HG02840 (cell line): ENCODE measurements around the gene SMAD1.
"Not testable (repeated sequence)": the region's sequence is repeated elsewhere in the genome, so short reads cannot be mapped to it uniquely, and the experiment has no call there.

ENCODE experiments used
- ATAC-seq: cut with Tn5 transposase; IDR thresholded peaks from one replicate; pipeline ENCODE4 v1.9.1; 2021; ENCODE audit warnings: mild to moderate bottlenecking, moderate library complexity, moderate number of reproducible peaks; ENCODE audit not compliant: unreplicated experiment, low FRiP score

SMAD1 gene

DNA sequence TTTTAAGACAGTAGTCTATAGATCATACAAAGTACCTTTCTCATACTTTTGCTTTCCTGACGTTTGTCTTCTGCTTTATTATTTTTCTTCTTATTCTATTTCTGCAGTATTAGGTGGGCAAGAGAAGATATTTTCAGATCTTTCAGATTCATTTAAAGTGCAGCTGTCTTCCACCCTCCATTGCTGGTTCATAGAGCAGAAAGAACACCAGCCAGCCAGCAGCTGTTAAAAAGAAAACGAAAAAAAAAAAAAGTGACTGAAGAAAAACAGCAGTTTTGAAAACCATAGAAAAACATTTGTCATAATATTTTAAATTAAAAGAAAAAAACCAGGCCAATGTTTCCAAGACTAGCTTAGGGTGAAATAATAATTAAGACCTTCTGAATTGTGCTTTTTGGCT, 42.9 kb downstream of the SMAD1 start:
- no peak for ATAC-seq

- no peak for ATAC-seq
These were observed 43.7 kb downstream of the SMAD1 start for GRCh38 chr4:145525291-145525740.

- no peak for ATAC-seq
These were observed 46.1 kb downstream of the SMAD1 start for GRCh38 chr4:145527773-145528172.

- no peak for ATAC-seq
These were observed 46.9 kb downstream of the SMAD1 start for GRCh38 chr4:145528601-145529000.

DNA sequence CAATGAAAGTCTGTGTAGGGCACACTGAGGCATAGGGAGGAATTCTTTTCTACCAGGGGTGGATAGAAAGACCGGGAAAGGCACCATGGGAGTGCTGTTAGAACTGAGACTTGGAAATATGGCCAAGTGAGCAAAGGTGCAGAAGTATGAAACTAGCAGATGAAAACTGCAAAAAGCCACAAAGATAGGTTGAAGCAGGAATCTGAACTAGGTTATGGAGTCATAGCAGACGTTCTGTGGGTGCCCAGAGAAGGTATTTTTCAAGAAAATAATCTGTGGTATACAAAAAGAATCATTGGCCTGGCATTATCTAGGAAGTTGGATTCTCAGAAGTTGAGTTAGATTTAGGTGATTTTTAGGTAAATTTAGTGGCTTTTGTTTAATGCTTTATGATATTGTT, 48.5 kb downstream of the SMAD1 start:
- no peak for ATAC-seq

DNA sequence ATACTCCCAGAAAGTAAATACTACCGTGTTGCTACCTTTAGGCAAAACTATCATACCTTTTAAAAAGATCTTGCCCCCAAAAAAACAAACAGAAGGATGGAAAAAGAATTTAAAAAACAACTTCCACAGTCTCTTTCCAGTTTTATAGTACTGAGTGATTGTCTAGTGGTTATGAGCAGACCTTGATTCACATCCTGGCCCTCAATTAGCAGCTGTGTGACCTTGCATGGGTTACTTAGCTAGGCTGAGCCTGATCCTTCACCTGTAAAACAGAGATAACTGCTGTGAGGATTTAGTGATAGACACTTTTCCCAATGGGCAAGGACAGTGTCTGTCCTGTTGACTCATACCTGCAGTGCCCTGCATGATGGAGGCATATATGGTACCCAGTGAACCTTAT, 49.0 kb downstream of the SMAD1 start:
- no peak for ATAC-seq

GRCh38 chr4:145531223-145531622, 49.6 kb downstream of the SMAD1 start:
- no peak for ATAC-seq

GRCh38 chr4:145531859-145532258, 50.2 kb downstream of the SMAD1 start:
- no peak for ATAC-seq

- ATAC-seq: no peak
These were observed 51.3 kb downstream of the SMAD1 start for GRCh38 chr4:145533001-145533400.

- ATAC-seq: not testable (repeated sequence)
These were observed 51.8 kb downstream of the SMAD1 start for GRCh38 chr4:145533415-145533814.

DNA sequence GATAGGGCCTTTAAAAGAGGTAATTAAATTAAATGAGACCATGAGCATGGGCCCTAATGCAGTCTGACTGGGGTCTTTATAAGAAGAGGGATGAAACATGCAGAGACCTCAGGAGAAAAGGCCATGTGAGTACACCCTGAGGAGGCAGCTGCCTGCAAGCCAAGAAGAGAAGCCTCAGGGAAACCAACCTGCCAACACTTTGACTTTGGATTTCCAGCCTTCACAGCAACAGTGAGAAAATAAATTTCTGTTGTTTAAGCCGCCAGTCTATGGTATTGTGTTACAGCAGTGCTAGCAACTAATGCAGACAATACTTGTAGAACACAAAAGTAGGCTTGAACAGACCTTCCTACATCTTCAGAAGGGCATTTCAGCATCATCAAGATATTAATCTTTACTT, 52.3 kb downstream of the SMAD1 start:
- ATAC-seq: no peak

DNA sequence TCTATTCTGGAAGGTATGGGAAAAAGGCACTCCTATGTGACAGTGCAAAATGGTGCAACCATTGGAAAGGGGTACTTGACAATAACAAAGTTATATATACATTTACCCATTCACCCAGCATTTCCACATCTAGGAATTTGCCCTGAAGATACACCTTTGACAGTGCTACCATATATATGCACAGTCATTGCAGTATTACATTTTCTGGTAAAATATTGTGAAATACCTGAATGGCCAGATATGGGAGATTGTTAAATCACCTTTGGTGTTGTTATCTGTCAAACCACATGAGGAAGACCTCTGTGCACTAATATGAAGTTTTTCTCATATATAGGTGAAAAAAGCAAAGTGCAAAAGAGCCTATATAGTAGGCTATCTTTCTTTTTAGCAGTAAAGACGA, 53.5 kb downstream of the SMAD1 start:
- ATAC-seq: no peak

DNA sequence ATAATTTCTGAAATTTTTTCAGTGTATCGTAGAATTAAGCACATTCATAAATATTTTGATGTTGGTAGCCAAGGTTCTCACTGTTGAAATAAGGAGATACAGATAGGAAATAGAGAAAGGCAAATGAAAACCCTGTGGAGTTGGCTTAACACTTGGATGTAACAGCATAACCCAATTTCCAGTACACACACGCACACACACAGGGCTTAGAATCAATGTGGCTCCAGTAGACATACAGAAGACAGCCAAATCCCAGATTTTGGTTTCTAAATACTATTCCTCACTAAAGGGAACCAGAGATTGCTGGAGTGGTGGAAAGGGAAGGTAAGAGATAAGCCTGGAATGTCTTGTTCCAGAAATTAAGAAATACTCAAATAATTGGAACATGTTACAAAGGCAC, 54.4 kb downstream of the SMAD1 start:
- ATAC-seq: no peak

- no peak for ATAC-seq
These were observed 56.9 kb downstream of the SMAD1 start for GRCh38 chr4:145538596-145538995.

DNA sequence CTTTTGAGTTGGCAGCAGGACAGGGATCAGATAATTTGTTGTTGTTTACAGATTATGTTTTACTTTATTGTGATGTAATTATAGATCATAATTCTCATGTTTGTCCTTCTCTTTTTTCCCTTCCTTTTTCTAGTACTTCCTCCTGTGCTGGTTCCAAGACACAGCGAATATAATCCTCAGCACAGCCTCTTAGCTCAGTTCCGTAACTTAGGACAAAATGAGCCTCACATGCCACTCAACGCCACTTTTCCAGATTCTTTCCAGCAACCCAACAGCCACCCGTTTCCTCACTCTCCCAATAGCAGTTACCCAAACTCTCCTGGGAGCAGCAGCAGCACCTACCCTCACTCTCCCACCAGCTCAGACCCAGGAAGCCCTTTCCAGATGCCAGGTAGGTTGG, 58.0 kb downstream of the SMAD1 start:
- no peak for ATAC-seq

- ATAC-seq: no peak
These were observed 58.6 kb downstream of the SMAD1 start for GRCh38 chr4:145540235-145540634.

GRCh38 chr4:145541346-145541745, 59.7 kb downstream of the SMAD1 start:
- no peak for ATAC-seq

- no peak for ATAC-seq
These were observed 63.4 kb downstream of the SMAD1 start for GRCh38 chr4:145545031-145545430.

DNA sequence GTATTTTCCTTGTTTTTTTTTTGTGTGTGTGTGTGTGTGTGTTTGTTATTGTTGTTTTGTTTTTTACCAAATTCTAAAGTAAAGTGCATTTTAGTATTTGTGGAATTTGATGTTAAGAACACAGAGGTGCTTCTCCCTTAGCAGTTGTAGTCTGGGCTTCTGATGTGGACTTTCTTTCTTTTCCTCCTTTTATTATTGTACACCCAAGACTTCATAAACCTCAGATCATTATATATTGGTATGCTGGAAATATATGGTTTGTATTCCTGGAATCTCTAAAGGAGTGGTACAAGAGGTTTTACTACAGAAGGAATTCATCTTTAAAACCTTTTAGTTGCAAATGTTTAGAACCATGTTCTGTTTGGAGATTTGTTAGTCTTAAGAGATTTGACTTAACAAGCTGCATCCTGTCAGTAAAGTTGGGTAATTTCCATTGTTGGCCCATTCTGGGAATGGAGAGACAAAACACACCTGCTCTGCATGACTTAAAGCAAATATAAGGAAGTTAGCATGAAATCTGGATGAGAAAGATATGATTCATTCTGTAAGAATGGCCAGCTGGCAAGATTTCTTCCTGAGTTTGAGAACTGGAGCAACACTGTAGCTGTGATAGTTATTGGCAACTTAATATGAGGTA, 64.0 kb downstream of the SMAD1 start:
- no peak for ATAC-seq

DNA sequence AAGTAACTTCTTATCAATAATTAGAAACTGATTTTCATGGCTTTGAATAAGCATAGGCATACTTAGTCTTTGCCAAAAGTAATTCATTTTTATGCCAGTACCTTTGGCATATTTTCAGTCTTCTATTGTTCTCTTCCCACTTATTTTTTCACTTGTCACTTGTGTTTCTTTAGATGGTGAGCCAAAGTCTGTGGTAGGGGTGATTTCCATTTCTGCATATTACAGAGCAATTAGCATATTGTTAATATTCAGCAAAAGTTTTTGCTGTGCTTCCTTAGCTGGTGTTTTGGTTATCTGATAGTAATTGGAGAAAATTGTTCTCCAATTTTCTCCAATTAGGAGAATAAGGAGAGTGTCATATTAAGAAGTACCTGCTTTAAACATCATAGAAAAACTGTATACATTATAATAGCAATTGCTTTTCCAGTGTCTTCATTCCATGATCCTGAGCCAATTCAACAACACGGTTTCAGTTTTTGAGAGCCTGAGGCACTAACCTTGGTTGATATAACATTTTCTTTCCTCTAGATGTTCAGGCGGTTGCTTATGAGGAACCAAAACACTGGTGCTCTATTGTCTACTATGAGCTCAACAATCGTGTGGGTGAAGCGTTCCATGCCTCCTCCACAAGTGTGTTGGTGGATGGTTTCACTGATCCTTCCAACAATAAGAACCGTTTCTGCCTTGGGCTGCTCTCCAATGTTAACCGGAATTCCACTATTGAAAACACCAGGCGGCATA, 64.7 kb downstream of the SMAD1 start:
- no peak for ATAC-seq

GRCh38 chr4:145551660-145552059, 70.0 kb downstream of the SMAD1 start:
- ATAC-seq: no peak

DNA sequence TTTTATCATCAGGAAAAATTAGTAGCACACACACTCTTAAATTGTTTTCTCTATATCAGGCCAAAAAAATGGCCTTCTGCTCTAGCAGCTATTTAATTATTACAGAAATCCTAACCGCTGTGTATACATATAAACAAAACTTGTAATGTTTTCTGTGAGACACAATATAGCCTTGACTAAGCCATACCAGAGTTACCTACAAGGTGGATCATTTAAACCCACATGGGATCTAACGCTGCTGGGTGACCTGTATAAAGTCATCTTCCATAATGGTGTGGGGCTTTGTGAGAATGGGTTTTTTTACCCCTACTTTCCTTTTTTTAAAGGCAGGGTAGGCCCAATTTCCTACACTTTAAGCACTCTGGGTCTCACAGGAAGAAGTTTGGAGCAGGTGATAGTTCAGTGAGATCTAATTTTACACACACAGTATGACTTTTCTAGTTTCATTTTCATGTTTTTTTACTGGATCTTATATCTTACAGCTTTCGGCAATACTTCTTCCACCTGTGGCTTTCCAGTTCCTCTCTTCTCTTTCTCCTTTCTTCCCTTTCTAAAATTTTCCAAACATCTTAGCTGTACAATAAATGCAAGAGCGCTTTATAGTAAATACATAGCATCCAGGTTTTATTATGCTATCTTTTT, 70.6 kb downstream of the SMAD1 start:
- peak; percentile 57 for ATAC-seq
